Activated CD4-positive, alpha-beta memory T cell treated with anti-CD3 and anti-CD28 coated beads, Interleukin-2, amount 10 ng/mL, durations not matched to agents 7 days and 5 days (primary cell): ENCODE measurements around the gene EXTL1. TPM values are rescaled to one million over a fixed set of nuclear protein-coding genes. Genes with fewer than 3 reads are reported as not detected.

Experiments
- CTCF ChIA-PET: fragments of 350-600 bp; sonication (Branson Sonifier 250); formaldehyde crosslinking; loops from one replicate; lab custom pipeline; 2021; ENCODE audit warnings: antibody characterized with exemption, inconsistent platforms; lab: Charles Lee
- POLR2A ChIA-PET: fragments of 350-600 bp; sonication (Branson Sonifier 250); formaldehyde crosslinking; loops from one replicate; lab custom pipeline; 2021; ENCODE audit warnings: antibody characterized with exemption; lab: Charles Lee
- DNase-seq: peaks from one replicate; pipeline ENCODE4 v3.0.0-alpha.2; 2020
- H3K27ac Mint-ChIP-seq: one replicate; pipeline ENCODE4 v1.8.0; 2021; ENCODE audit warnings: mild to moderate bottlenecking, mixed read lengths
- H3K27me3 Mint-ChIP-seq: one replicate; pipeline ENCODE4 v1.8.0; 2021; ENCODE audit warnings: mixed read lengths
- H3K36me3 Mint-ChIP-seq: one replicate; pipeline ENCODE4 v1.8.0; 2021; ENCODE audit warnings: low read depth, mixed read lengths
- H3K4me1 Mint-ChIP-seq: one replicate; pipeline ENCODE4 v1.8.0; 2021; ENCODE audit warnings: mixed read lengths
- H3K4me3 Mint-ChIP-seq: one replicate; pipeline ENCODE4 v1.8.0; 2021; ENCODE audit warnings: mild to moderate bottlenecking, mixed read lengths
- H3K9me3 Mint-ChIP-seq: one replicate; pipeline ENCODE4 v1.8.0; 2021; ENCODE audit warnings: mixed read lengths
- total RNA-seq, 2 experiments: library from RNA; stranded (reverse); gene quantifications; one replicate each; pipeline ENCODE4 v1.2.3, GENCODE V29; 2021

EXTL1 gene
- total RNA-seq, 2 experiments from 2014 or later, result not detected

GRCh38 chr1:26077524-26077923, 55.9 kb downstream of the EXTL1 start:
- ChIA-PET CTCF (interaction anchor here (0.7 kb wide), 1 partner anchor 133 kb away, joined by 3 read pairs; no protein-coding TSS in a partner anchor), POLR2A (no interaction called here)
- no peaks in the 10 kb centered on the region for H3K36me3 Mint-ChIP-seq
- no peak overlapping the region for H3K4me3 Mint-ChIP-seq
- H3K9me3 Mint-ChIP-seq, result no peaks in the 10 kb centered on the region
- no peak for DNase-seq
- peaks cover 29% of the 10 kb centered on the region for H3K27me3 Mint-ChIP-seq
- H3K27ac Mint-ChIP-seq, result no peak overlapping the region
- peaks cover 15% of the 10 kb centered on the region for H3K4me1 Mint-ChIP-seq

GRCh38 chr1:26078286-26079177, 57.0 kb downstream of the EXTL1 start:
- H3K9me3 Mint-ChIP-seq, result no peaks in the 10 kb centered on the region
- H3K27ac Mint-ChIP-seq, result no peak overlapping the region
- no peak for DNase-seq
- ChIA-PET CTCF (interaction anchor here (0.7 kb wide), 1 partner anchor 81 kb away, joined by 3 read pairs; the partner anchor contains the start of gene PAFAH2), POLR2A (no interaction called here)
- peaks cover 26% of the 10 kb centered on the region for H3K27me3 Mint-ChIP-seq
- peaks cover 15% of the 10 kb centered on the region for H3K4me1 Mint-ChIP-seq
- H3K4me3 Mint-ChIP-seq, result no peak overlapping the region
- H3K36me3 Mint-ChIP-seq, result no peaks in the 10 kb centered on the region

GRCh38 chr1:26079178-26079563, 57.6 kb downstream of the EXTL1 start:
- ChIA-PET POLR2A (no interaction called here), CTCF (interaction anchor here (0.7 to 1.8 kb wide), 2 partner anchors 66 to 84 kb away, joined by 3 to 8 read pairs; no protein-coding TSS in a partner anchor)
- Mint-ChIP-seq H3K27ac (no peak overlapping the region), H3K9me3 (no peaks in the 10 kb centered on the region), H3K27me3 (peaks cover 31% of the 10 kb centered on the region), H3K36me3 (no peaks in the 10 kb centered on the region), H3K4me3 (no peak overlapping the region), H3K4me1 (peaks cover 15% of the 10 kb centered on the region)
- no peak for DNase-seq

GRCh38 chr1:26079960-26080814, 58.6 kb downstream of the EXTL1 start:
- Mint-ChIP-seq H3K4me1 (peaks cover 14% of the 10 kb centered on the region), H3K27me3 (peaks cover 36% of the 10 kb centered on the region), H3K27ac (no peak overlapping the region), H3K9me3 (no peaks in the 10 kb centered on the region), H3K36me3 (no peaks in the 10 kb centered on the region), H3K4me3 (no peak overlapping the region)
- ChIA-PET POLR2A (no interaction called here), CTCF (interaction anchor here (0.7 to 1.8 kb wide), 2 partner anchors 65 to 83 kb away, joined by 3 to 8 read pairs; no protein-coding TSS in a partner anchor)
- DNase-seq, result no peak

- Mint-ChIP-seq H3K36me3 (no peaks in the 10 kb centered on the region), H3K27ac (no peak overlapping the region), H3K4me1 (peaks cover 2% of the 10 kb centered on the region), H3K4me3 (no peak overlapping the region), H3K27me3 (peaks cover 38% of the 10 kb centered on the region), H3K9me3 (no peaks in the 10 kb centered on the region)
- ChIA-PET CTCF (interaction anchor here (1.4 to 1.8 kb wide), 2 partner anchors 46 to 63 kb away, joined by 3 to 8 read pairs; no protein-coding TSS in a partner anchor), POLR2A (no interaction called here)
- no peak for DNase-seq
These were observed 59.9 kb downstream of the EXTL1 start for GRCh38 chr1:26081267-26082019.

- POLR2A ChIA-PET, result no interaction called here
- Mint-ChIP-seq H3K4me3 (no peak overlapping the region), H3K27ac (no peak overlapping the region), H3K36me3 (no peaks in the 10 kb centered on the region), H3K4me1 (no peaks in the 10 kb centered on the region), H3K27me3 (peaks cover 39% of the 10 kb centered on the region), H3K9me3 (no peaks in the 10 kb centered on the region)
- no peak for DNase-seq
- CTCF ChIA-PET, result interaction anchor here (1.4 kb wide), 1 partner anchor 47 kb away, joined by 3 read pairs; no protein-coding TSS in a partner anchor
These were observed 60.4 kb downstream of the EXTL1 start for GRCh38 chr1:26082020-26082350.

- no peak for DNase-seq
- no peaks in the 10 kb centered on the region for H3K36me3 Mint-ChIP-seq
- no peaks in the 10 kb centered on the region for H3K9me3 Mint-ChIP-seq
- H3K27ac Mint-ChIP-seq, result no peak overlapping the region
- CTCF ChIA-PET, result interaction anchor here (0.7 to 4.7 kb wide), 2 partner anchors 19 to 25 kb away, joined by 3 to 22 read pairs; no protein-coding TSS in a partner anchor
- POLR2A ChIA-PET, result no interaction called here
- H3K4me1 Mint-ChIP-seq, result no peaks in the 10 kb centered on the region
- peaks cover 32% of the 10 kb centered on the region for H3K27me3 Mint-ChIP-seq
- no peak overlapping the region for H3K4me3 Mint-ChIP-seq
These were observed 61.6 kb downstream of the EXTL1 start for GRCh38 chr1:26083208-26083607.

GRCh38 chr1:26084091-26084561, 62.6 kb downstream of the EXTL1 start:
- Mint-ChIP-seq H3K9me3 (no peaks in the 10 kb centered on the region), H3K27ac (no peak overlapping the region), H3K4me3 (no peak overlapping the region), H3K4me1 (no peaks in the 10 kb centered on the region), H3K36me3 (no peaks in the 10 kb centered on the region), H3K27me3 (peaks cover 28% of the 10 kb centered on the region)
- no peak for DNase-seq
- ChIA-PET CTCF (interaction anchor here (0.7 to 4.7 kb wide), 3 partner anchors 18 to 86 kb away, joined by 3 to 22 read pairs (median 3); partner anchors contain the start of gene ZNF593), POLR2A (no interaction called here)

GRCh38 chr1:26084844-26085243, 63.3 kb downstream of the EXTL1 start:
- ChIA-PET POLR2A (no interaction called here), CTCF (interaction anchor here (1.2 to 4.7 kb wide), 2 partner anchors 18 to 85 kb away, joined by 3 to 22 read pairs; partner anchors contain the start of gene ZNF593)
- no peak overlapping the region for H3K27ac Mint-ChIP-seq
- peaks cover 30% of the 10 kb centered on the region for H3K27me3 Mint-ChIP-seq
- H3K4me3 Mint-ChIP-seq, result no peak overlapping the region
- no peaks in the 10 kb centered on the region for H3K36me3 Mint-ChIP-seq
- DNase-seq, result no peak
- H3K4me1 Mint-ChIP-seq, result no peaks in the 10 kb centered on the region
- H3K9me3 Mint-ChIP-seq, result no peaks in the 10 kb centered on the region

Other genes with a start within 250 kb of the EXTL1 start
- 1 to 10 TPM; 5.9 to 6.0 TPM for gene SELENON, start 221.6 kb upstream of the EXTL1 start, total RNA-seq
- 10 to 100 TPM; 36.6 to 37.7 TPM for gene MTFR1L, start 201.8 kb upstream of the EXTL1 start, total RNA-seq
- 1 to 10 TPM; 5.2 to 5.4 TPM for gene AUNIP, start 162.3 kb upstream of the EXTL1 start, total RNA-seq
- 1 to 10 TPM; 1.4 TPM for gene PAQR7, start 146.1 kb upstream of the EXTL1 start, total RNA-seq
- 100 to 1,000 TPM; 610 to 616 TPM for gene STMN1, start 115.4 kb upstream of the EXTL1 start, total RNA-seq
- gene PAFAH2, start 23.7 kb upstream of the EXTL1 start, total RNA-seq, result 10 to 100 TPM in 1 of 2 experiments, 1 to 10 TPM in 1; 9.4 to 10.1 TPM
- gene SLC30A2, start 24.3 kb downstream of the EXTL1 start, total RNA-seq, result not detected
- under 1 TPM; 0.25 to 0.33 TPM for gene TRIM63, start 45.9 kb downstream of the EXTL1 start, total RNA-seq
- 10 to 100 TPM; 21.3 to 22.7 TPM for gene PDIK1L, start 90.0 kb downstream of the EXTL1 start, total RNA-seq
- not detected for gene FAM110D, start 137.3 kb downstream of the EXTL1 start, total RNA-seq
- gene C1orf232, start 147.2 kb downstream of the EXTL1 start, total RNA-seq, result not detected
- 10 to 100 TPM; 20.3 to 22.9 TPM for gene ZNF593, start 148.1 kb downstream of the EXTL1 start, total RNA-seq
- gene ZNF593OS, start 150.1 kb downstream of the EXTL1 start, total RNA-seq, result not detected
- gene CNKSR1, start 155.7 kb downstream of the EXTL1 start, total RNA-seq, result 1 to 10 TPM; 1.8 to 5.3 TPM
- gene CATSPER4, start 168.8 kb downstream of the EXTL1 start, total RNA-seq, result not detected
- 10 to 100 TPM; 35.5 to 37.7 TPM for gene CEP85, start 212.4 kb downstream of the EXTL1 start, total RNA-seq